WTC11 (cell line): Measurements from ENCODE around the gene CLDN5.
"Not testable (repeated sequence)": the region's sequence is repeated elsewhere in the genome, so short reads cannot be mapped to it uniquely, and the experiment has no call there.

Experiments
- ATF1 ChIP-seq: sonication (generic); formaldehyde crosslinking; IDR thresholded peaks from 2 replicates; pipeline ENCODE4 v1.8.1; 2023; ENCODE audit warnings: mild to moderate bottlenecking, moderate library complexity, missing genetic modification reagents
- CTCF ChIP-seq: fragments of 200-600 bp; IDR thresholded peaks from 2 replicates; pipeline ENCODE4 v1.8.0; 2022; ENCODE audit warnings: antibody characterized with exemption
- E2F1 ChIP-seq: sonication (generic); formaldehyde crosslinking; IDR thresholded peaks from 2 replicates; pipeline ENCODE4 v1.8.0; 2022; ENCODE audit warnings: mild to moderate bottlenecking, missing genetic modification reagents
- EMX1 ChIP-seq: fragments of 250-450 bp; sonication (Bioruptor Pico); IDR thresholded peaks from 2 replicates; pipeline ENCODE4 v1.8.0; 2021; ENCODE audit warnings: mild to moderate bottlenecking
- ZNF416 ChIP-seq: fragments of 250-450 bp; sonication (Bioruptor Pico); IDR thresholded peaks from 2 replicates; pipeline ENCODE4 v1.9.0; 2021; ENCODE audit warnings: mild to moderate bottlenecking, inconsistent platforms
- ZNF425 ChIP-seq: fragments of 250-450 bp; sonication (Bioruptor Pico); conservative IDR thresholded peaks from 2 replicates; pipeline ENCODE4 v1.9.0; 2021; ENCODE audit warnings: mild to moderate bottlenecking

- TF ChIP-seq CTCF; E2F1; ATF1 (CRISPR knock-in tag); EMX1 (CRISPR knock-in tag); ZNF425 (CRISPR knock-in tag); ZNF416 (CRISPR knock-in tag): not testable (repeated sequence)
Observed at GRCh38 chr22:19531327-19531726, 7.1 kb upstream of the CLDN5 start.
